GM13976 (cell line): Measurements from ENCODE around the gene NAA40.

Experiments
- DNase-seq: peaks from one replicate; pipeline ENCODE4 v3.0.0; 2012; ENCODE audit warnings: low spot score
- in situ Hi-C: fragments of 300-500 bp; cut with MboI; formaldehyde crosslinking; loops from one replicate; pipeline ENCODE4 v1.12.0; 2022; ENCODE audit warnings: low sequenced_read_pairs, mixed read lengths, inconsistent platforms; ENCODE audit not compliant: unreplicated experiment
- TF ChIP-seq, protein P1 (sequence below): IDR thresholded peaks from 2 replicates; pipeline ENCODE4 v1.5.1; 2012; ENCODE audit warnings: borderline replicate concordance, mild to moderate bottlenecking; ENCODE audit not compliant: insufficient read depth; ENCODE audit errors: extremely low read depth, missing control alignments, control extremely low read depth

Gene NAA40

DNA sequence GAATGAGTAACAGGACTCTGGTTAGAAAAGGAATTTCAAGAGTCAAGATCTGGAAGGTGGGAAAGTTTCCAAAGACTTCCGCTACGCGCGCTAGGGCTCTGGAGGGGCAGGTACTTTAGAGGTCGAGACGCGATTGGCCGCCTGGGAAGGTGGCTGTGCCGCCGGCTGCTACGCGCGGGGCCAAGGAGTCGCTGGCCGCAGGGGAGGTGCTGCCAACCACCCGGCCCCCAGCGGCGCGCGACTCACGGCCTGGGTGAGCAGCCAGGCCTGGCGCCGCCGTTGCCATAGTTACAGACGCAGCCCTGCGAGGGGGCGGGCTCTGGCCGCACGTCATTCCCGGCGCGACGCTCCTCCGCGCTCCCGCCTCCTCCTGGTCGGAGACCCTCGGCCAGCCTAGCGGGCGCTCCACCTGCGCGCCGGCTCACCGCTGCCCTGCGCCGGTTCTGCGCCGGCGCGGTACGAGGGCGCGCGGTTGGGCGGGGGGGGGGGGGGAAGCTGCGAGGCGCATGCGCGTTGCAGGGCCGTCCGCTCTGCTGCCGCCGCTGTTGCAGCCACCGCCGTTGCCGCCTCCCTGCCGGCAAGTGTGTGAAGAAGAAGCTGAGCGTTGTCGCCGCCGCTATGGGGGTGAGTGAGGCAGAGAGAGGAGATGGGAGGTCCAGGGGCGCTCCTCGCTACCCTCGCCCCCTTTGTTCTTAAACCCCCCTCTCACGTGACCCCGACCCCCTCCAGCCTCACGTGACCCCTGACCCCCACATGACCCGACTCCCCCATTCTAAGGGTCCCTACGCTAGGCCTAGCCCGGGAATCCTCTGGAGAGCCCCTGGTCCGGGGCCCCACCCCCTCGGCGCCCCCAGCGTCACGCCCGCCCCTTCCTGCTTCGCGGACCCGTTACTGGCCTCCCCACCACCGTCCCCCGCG, at the start of gene NAA40:
Gene NAA40 (plus strand): TSS at position 524 of the 918 bp plus-strand sequence. CDS start 95 bp downstream, at position 619.
- in situ Hi-C loops = no loop called here
- TF ChIP-seq, protein P1, sequence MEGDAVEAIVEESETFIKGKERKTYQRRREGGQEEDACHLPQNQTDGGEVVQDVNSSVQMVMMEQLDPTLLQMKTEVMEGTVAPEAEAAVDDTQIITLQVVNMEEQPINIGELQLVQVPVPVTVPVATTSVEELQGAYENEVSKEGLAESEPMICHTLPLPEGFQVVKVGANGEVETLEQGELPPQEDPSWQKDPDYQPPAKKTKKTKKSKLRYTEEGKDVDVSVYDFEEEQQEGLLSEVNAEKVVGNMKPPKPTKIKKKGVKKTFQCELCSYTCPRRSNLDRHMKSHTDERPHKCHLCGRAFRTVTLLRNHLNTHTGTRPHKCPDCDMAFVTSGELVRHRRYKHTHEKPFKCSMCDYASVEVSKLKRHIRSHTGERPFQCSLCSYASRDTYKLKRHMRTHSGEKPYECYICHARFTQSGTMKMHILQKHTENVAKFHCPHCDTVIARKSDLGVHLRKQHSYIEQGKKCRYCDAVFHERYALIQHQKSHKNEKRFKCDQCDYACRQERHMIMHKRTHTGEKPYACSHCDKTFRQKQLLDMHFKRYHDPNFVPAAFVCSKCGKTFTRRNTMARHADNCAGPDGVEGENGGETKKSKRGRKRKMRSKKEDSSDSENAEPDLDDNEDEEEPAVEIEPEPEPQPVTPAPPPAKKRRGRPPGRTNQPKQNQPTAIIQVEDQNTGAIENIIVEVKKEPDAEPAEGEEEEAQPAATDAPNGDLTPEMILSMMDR = no peak
- DNase-seq = peak; percentile 99

DNA sequence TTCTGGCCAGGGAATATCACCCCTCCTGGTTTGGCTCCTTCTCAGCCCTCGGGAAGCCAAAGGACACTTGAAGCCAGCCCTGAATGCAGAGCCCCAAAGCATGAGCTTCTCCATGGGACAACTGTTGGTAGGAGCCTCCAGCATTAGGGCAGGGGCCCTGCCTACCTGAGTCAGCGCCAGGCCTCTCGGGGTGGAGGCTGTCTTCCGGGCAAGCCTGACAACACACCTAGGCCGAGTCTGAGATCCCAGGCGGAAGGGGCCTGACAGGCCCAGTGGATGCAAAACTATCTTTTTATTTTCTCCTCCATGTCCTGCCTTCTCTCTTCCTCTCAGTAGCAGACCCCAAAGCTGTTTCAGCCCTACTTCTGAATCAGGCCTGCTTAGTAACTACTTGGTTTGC, 49.5 kb upstream of the NAA40 start:
- TF ChIP-seq, protein P1 = no peak
- DNase-seq = no peak
- in situ Hi-C loops = no loop called here

DNA sequence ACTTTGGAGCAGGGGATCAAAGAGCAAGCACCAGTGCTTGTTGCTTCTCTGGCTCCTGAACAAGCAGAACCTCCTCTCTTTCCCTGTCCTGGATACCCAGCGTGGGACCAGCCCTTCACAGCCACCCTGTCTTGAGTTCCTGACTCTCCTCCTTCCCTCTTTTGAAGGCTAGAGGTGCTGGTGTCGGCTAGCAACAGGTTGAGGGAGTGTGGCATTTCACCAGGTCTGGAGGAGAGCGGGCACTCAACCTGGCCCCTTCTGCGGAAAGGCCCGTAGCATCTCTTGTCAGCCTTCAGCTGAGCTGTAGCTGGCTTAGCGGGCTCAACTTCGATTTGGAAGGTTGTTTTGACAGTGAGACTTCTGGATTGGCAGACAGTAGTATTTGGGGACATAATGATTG, 48.4 kb upstream of the NAA40 start:
- in situ Hi-C loops = no loop called here
- no peak for DNase-seq
- TF ChIP-seq, protein P1 = no peak

DNA sequence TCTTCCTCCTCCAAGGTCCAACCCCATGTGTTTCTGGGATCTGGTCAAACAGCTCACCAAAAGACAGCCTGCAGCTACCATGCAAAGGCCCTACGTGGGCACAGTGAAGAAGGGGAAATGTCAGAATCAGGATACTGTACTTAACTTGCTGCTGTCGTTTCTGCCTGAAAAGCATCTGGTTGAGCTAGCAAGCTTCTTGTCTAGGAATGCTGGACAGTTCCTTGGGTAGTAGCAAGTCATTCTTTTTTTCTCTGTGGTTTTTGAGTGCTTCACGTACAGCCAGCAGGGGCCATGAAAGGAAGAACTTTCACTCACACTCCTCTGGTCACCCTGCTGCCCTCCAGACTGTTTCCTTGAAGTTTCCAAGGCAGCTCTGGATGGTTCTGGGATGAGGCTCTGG, 46.6 kb upstream of the NAA40 start:
- in situ Hi-C loops = no loop called here
- DNase-seq = no peak
- TF ChIP-seq, protein P1 = no peak

DNA sequence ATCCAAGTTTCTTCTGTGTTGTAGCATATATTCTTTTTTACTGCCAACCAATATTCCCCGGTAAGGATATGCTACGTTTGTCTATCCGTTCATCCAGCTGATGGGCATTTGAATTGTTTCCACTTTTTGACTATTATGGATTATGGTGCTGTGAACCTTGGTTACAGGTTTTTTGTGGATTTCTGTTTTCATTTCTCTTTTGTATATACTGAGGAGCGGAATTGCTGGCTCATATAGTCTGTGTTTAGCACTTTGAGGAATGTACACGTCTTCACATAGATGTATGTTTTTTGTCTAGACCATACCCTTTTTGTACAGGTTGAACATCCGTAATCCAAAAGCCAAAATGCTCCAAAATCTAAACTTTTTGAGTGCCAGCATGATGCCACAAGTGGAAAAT, 45.4 kb upstream of the NAA40 start:
- in situ Hi-C loops = no loop called here
- DNase-seq = no peak
- TF ChIP-seq, protein P1 = no peak

DNA sequence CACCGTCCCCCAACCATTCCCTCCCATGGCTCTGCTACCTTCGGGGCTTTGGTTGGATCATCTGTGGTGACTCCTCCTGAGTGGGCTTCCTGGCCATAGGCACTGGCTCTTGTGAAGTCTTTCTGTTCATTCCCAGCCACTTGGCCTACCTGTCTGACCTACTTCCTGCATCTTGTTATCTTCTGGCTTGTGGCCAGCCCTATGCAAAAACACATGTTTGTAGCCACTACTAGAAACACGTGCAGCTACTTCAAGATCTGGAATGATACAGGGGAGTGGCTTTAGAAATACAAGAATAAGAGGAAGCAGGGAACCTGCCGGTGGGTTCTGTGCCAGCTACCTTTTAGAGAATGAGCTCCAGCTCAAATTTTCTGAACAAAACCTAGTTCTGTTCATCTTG, 42.7 kb upstream of the NAA40 start:
- TF ChIP-seq, protein P1 = no peak
- DNase-seq = no peak
- in situ Hi-C loops = no loop called here
